DMS153 (cell line): Measurements from ENCODE around the gene FNBP1.
"Not testable (repeated sequence)": the region's sequence is repeated elsewhere in the genome, so short reads cannot be mapped to it uniquely, and the experiment has no call there.

Experiments
- DNase-seq: peaks from one replicate; lab custom pipeline; 2025; lab: John Stamatoyannopoulos, UW

Gene FNBP1

DNA sequence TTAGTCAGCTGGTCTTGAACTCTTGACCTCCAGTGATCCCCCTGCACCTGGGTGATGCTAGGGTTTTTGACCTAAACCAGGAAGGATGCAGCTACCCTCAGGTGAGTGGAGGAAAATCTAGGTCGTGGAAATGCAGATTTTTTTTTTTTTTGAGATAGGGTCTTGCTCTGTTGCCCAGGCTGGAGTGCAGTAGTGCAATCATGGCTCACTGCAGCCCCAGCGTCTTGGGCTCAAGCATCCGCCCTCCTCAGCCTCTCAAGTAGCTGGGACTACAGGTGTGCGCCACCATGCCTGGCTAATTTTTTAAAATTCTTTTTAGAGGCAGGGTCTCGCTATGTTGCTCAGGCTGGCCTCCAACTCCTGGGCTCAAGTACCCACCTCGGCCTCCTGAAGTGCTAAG is 51.9 kb downstream of the FNBP1 start:
- not testable (repeated sequence) for DNase-seq

DNA sequence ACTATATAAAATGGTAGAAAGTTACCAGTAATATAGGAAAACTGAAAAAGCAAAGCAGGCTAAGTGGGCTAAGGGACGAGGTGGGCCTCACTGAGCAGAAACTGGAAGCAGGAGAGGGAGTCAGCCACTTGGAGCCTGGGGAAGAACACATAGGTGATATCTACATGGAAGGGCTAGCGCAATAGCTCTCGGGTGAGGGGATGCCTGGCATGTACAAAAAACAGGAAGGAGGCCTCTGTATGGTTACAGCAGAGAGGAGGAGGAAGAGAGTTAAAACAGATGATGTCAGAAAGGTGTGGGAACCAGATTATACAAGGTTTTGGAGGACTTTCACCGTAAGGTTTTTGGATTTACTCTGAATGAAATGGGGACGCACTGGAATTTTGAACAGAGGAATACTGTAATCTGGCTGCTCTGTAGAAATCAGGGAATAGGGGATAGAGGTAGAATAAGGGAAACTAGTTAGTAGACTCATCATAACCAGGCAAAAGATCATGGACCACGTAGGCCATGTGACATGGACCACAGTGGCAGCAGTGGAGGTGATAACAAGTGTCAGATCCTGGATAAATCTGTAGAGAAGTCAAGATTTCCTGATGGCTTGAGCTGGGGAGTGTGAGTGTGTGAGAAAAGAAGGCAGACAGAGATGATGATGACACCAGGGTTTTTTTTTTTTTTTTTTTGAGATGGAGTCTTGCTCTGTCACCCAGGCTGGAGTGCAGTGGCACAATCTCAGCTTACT is 52.5 kb downstream of the FNBP1 start:
- DNase-seq = no peak

DNA sequence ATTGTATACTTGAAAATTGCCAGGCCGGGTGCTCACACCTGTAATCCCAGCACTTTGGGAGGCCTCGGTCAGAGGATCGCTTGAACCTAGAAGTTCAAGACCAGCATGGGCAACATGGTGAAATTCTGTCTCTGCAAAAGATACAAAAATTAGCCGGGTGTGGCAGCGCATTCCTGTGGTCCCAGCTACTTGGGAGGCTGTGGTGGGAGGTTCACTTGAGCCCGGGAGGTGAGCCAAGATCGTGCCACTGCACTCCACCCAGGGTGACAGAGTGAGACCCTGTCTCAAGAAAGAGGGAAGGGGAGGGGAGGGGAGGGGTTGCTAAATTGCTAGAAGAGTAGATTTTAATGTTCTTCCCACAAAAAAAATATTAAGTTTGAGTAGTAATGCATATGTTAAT is 53.2 kb downstream of the FNBP1 start:
- DNase-seq = no peak

DNA sequence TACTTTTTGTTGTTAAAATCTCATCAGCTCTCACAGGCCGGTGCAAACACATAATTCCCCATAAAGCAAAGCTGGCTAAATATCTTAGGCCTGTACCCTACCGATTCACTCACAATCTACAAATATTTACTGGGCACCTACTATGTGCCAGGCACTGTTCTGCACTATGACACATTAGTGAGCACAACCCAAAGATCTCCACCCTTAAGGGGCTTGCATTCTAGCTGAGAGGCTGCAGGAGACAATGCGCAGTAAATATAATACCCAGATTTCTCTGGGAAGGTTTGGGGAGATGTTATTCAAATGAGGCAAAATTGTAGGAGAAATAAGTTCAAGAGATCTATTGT is 53.7 kb downstream of the FNBP1 start:
- DNase-seq = no peak

DNA sequence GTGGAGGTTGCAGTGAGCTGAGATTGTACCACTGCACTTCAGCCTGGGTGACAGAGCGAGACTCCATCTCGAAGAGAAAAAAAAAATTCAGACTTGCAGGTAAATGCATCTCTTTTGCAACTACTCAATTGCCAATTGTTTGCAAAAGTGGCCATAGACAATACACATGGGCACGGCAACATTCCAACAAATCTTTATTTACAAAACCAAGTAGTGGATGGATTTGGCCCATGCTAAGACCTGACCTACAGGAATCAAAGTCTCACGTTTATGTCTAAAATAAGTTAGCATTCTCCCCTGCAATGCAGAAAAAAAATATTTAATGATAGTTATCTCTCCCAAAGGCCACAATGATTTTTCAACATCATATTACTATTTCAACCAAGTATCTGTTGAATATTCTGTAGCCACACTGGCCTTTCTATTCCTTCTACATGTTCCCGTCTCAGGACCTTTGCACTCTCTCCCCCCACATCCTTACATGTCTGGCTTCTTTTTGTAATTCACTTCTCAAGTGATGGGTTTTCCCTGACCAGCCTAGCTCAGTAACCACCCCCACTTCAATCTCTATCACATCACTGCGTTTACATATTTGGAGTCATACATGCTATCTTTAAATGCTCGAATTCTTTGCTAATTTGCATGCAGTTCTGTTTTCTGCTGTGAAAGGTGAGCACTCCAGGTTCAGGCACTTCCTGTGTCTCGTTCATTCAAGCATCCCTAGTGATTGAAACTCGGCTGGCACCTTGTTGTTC is 54.2 kb downstream of the FNBP1 start:
- no peak for DNase-seq

DNA sequence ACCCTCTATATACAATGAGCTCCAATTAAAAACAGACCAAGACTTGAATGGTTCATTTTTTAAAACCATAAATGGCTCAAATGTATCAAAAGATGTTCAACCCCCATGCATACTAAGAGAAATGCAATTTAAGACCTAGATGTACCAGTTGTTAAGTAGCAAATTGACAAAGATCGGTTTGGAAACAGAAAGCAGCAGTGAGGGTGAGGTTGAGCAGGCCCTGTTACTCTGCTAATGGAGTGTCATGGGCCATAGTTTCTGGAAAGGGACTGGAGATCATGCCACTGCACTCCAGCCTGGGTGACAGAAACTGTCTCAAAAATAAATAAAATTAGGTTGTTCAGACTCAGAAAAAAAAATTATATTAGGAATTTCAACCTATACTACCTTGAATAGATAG is 55.0 kb downstream of the FNBP1 start:
- no peak for DNase-seq

DNA sequence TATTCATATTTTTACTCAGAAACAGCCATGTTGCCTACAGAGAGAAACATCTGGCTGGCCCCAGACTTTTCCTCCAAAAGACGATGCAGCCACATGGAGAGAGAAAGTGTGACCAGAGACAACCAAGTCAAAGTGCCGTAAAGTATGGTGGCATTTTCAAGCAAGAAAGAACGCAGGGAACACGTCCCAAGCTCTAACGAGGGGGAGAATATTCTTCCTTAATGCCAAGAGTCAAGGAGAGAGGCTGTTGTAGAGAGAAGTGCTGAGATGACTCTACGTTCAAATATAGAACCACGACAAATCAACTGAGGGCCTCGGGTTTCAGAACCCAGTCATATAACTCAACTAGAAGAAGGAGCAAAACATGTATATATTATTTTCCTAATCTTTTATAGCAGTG is 55.9 kb downstream of the FNBP1 start:
- no peak for DNase-seq

DNA sequence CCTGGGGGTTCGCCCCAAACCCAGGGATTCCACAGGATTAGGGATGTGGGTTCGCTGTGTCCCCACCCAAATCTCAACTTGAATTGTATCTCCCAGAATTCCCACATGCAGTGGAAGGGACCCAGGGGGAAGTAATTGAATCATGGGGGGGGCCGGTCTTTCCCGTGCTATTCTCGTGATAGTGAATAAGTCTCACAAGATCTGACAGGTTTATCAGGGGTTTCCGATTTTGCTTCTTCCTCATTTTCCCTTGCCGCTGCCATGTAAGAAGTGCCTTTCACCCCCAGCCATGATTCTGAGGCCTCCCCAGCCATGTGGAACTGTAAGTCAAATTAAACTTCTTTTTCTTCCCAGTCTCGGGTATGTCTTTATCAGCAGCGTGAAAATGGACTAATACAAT is 58.4 kb downstream of the FNBP1 start:
- DNase-seq = not testable (repeated sequence)

DNA sequence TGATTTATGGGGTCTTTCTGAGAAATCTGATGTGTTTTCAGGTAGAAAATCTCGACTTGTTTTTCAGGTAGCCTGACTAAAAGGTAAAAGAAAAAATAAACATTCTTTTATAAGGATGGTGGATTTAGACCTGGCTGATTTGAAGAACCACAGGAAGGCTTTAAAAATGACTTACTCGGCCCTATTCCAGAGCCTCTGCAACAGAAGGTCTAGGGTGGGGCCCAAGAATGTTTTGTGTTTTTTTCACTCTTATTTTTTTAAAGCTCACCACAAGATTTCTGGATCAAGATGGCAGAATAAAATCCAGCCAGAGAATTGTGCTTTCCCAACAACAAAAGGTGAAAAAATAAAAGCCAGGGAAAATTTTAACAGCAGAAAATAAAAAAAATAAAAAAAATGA is 59.1 kb downstream of the FNBP1 start:
- no peak for DNase-seq

DNA sequence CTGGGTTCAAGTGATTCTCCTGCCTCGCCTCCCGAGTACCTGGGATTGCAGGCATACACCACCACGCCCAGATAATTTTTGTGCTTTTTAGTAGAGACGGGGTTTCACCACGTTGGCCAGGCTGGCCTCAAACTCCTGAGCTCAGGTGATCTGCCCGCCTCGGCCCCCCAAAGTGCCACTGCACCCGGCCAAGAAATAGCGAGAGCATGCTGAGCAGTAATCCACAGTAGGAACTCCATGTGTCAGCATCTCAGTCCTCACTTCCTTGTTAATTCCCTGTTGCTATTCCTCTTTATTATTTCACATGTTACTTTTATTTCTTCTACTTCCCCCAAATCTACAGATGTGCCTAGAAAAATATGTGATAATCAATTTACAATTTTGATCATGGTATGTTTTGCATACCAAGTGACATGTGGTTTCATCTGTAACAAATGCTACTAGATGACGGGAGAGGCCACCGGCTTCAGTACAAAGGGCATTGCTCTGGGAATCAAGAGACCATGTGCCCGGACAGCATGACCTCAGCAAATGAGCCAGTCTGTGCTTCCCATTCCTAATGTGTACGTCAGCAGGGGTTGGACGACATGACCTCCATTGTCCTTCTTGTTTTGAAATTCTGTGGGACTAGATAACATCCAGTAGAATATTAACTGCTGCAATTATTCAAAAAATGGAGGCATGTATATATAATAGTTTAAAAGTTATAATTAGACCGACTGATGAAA is 61.6 kb downstream of the FNBP1 start:
- DNase-seq = no peak

DNA sequence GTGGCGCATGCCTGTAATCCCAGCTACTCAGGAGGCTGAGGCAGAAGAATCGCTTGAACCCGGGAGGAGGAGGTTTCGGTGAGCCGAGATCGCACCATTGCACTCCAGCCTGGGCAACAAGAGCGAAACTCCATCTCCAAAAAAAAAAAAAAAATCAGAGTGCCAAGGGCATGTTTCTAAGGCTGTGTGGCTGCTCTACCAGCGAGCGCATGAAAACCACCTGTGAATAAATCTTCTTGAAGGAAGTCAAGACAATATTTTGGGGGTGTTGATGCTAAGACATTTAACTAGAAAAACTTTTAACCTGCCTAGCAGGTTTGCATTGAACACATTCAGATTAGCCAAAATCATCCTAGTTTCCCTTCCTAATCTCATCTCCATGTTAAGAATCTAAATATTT is 62.8 kb downstream of the FNBP1 start:
- not testable (repeated sequence) for DNase-seq

DNA sequence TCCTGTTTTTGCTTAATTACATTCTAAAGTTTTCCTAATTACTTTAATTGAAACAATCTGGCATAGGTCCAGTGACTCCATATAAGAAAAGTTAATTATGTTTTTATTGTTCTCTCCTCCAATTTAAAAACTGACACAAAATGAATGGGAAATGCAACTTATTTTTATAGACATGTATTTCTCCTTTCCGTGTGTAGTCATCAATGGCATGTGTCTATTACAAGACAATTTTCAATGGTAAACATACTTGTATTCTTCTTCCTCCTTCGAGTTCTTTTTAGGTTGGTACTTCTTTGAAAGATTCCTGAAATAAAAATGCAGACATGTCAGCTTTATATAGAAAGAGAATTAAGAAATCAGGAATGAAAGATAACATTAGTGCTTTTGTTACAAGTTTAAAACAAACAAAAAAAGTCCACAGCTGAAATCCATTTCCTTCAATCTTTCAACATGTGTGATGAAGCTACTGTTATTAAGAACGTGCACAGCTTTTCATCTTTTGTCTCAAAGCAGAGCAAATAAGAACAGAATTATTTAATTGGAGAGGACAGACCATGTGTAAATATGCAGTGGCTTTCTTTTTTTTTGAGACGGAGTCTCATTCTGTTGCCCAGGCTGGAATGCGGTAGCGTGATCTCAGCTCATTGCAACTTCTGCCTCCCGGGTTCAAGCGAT is 63.8 kb downstream of the FNBP1 start:
- DNase-seq = no peak

DNA sequence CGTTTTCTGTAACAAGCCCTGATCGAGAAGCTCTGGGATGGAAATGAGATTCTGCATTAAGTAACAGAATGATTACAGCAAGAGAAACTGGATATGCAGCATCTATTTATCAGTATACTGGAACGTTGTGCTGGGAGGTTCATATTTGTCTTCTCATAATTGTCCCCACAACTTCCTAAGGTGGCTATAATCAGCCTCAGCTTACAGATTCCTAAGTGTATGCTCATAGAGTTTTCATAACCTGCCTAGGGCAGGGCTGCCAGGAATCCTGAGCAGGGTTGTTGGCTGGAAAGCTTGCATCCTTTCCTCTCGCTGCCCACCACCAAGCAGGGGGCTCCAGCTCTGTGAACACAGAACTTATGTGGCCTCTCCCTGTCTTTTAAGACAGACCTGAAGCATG is 70.2 kb downstream of the FNBP1 start:
- DNase-seq = no peak

DNA sequence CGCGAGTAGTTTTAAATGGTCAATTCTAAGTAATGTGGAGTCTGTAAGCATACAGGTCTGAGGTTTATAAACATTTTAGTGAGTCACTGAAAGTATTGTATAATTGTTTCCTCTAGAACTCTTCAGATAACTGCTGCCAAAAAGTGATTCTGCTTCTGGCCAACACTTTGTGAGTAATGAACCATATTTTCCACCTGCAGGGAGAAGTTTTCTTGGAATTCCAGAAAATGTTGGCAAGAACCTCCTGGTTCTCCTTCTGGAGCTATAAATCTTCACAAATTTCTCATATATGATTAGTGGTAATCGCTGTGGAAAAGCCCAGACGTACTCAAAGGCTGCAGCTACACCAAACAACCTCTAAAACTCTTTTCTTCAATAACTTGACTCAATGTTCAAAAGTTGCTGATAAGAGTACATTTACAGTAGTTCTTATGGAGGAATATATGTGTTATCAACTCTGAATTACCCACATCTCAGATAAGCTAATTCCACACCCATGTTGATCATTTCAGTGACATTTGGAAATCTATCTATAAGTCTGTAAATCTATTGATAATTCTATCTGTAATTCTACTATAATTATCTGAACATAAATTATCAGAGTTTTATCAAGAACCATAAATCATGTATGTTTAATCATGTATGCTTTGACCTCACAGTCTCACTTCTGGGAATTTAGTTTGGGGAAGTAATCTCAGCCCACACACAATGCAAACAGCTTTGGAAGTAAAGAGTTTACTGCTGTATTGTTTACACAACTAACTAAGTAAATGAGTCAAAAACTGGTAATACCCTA is 74.1 kb downstream of the FNBP1 start:
- no peak for DNase-seq

DNA sequence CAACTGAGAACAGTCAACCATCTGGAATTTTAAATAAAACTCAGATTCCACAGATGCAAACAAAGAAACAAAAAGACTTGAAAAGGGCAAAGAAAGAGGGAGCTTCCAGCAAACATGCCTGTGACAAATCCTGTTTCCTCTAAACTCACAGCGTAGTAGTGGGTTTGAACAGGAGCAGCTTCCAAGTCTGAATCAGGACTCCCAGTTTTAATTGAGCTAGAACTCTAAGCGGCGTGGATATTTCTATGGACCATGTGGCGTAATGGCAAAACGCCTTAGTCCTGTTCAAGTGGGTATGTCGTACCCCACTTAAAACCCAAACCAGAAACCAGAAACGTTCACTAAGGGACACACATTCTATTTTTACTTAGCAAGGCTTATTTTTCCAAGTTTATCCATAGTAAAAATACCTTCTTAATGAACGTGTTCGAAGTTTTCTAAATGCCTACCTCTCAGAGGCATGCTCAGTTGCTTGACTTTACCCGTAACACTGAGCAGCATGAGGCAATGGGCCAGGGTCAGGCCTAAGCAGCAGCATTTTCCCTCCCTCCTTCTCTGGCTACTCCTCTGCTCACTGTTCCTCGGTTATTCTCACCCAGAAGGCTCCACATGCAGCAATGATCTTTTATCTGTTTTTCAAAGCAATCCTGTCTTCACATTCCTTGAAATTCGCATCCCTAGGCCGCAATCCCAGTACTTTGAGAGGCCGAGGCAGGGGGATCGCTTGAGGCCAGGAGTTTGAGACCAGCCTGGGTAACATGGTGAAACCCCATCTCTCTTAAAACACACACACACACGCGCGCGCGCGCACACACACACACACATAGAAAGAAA is 77.9 kb downstream of the FNBP1 start:
- no peak for DNase-seq

DNA sequence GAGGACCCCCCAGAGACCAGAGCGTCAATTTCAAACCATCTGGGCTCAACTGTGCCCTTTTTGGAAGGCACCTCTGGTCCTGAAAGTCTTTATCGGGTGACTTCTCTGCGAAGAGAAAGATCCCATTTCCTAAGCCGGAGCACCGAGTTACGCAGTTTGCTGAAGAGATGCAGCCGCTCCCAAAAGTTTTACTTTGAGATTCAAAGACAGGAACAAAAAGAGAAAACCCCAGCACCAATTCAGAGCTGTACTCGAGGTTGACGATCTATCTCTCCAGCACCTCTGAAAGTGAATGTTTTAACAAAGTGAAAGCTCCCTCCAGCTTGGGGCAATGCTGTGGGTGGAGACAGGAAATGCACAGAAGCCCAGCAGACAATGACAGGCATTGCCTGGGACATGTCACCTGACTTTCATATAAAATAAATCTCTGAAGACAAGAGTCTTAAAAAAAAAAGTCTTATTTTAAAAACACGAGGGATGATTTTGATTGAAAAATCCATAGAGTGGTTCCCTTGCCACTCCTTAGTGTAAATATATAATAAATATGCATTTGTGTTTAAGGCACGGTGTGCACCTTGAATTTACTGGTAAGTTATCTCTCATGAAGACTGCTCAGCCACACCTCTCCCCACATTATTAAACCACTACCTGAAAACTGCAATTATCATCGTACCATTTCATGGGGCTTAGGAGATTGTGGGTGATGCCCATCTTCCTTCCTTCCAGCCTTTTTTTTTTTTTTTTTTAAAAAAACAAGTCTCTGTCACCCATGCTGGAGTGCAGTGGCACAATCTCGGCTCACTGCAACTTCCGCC is 79.9 kb downstream of the FNBP1 start:
- no peak for DNase-seq

DNA sequence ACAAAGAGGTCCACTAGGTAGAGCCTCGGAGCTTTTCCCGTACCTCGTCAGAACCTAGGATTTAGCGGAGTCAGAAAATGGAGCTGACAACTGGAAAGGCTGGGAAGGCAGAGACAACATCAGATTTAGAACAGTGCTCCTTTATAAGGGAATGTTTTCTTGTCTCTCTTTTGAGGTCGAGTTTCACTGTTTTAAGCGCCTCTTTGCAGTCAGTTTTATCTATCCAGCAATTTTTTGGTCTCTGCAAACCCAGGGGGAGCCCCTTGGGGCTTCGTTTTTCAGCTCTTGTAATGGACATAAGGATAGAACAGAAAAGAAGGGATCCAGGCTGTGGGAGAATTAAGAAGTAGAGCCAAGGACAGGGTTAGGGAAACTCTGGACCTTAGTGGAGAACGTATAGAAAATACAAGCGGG is 80.5 kb downstream of the FNBP1 start:
- no peak for DNase-seq

DNA sequence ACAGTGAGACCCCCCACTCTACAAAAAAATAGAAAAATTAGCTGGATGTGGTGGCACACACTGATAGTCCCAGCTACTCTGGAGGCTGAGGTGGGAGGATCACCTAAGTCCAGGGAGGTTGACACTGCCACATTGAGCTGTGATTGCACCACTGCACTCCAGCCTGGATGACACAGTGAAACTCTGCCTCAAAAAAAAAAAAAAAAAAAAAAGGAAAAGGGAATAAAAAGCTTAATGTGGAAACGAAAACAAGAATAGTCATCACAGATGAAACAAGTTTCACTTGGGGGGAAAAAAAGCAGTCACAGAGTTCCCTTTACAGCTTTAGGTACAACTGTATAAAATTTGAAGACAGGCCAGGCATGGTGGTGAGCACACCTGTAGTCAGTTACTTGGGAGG is 84.2 kb downstream of the FNBP1 start:
- no peak for DNase-seq

DNA sequence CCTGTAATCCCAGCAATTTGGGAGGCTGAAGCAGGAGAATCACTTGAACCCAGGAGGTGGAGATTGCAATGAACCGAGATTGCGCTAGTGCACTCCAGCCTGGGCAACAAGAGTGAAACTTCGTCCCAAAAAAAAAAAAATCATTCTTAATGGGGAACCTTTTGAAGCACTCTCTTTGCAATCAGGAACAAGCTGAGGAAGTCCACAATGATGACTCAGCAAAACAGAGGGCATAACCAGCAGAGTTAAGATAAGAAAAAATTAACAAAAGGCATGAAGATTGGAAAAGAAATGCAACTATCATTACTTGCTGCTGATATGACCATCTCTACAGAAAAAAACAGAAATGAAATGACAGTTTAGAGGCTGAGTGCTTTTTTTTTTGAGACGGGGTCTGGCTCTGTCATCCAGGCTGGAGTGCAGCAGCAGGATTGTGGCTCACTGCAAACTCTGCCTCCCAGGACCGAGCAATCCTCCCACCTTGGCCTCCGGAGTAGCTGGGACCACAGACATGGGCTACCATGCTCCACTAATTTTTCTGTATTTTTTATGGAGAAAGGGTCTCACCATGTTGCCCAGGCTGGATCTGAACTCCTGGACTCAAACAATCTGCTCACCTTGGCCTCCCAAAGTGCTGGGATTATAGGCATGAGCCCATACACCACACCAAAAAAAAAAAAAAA is 88.0 kb downstream of the FNBP1 start:
- no peak for DNase-seq
